GM12801 (cell line): ENCODE data around the gene ALDOC.

Source experiments
- CTCF ChIP-seq: IDR thresholded peaks from one replicate; pipeline ENCODE4 v1.5.1; 2011; ENCODE audit warnings: control low read depth; ENCODE audit not compliant: insufficient read length; ENCODE audit errors: extremely low read depth

ALDOC gene

GRCh38 chr17:28598799-28599310 lies 22.2 kb upstream of the ALDOC start, which contains the start of gene SPAG5:
Gene SPAG5, minus strand, starts transcription at chr17:28599025. Its CDS starts 79 bp downstream, at chr17:28598946.
- TF ChIP-seq CTCF = no peak

- TF ChIP-seq CTCF = no peak
Observed at GRCh38 chr17:28598389-28598788, 21.7 kb upstream of the ALDOC start.

- TF ChIP-seq CTCF = no peak
Observed at GRCh38 chr17:28597606-28598383, 21.1 kb upstream of the ALDOC start.

- TF ChIP-seq CTCF = no peak
Observed at GRCh38 chr17:28592260-28592659, 15.6 kb upstream of the ALDOC start.

GRCh38 chr17:28585851-28586250 lies 9.2 kb upstream of the ALDOC start:
- no peak for TF ChIP-seq CTCF

- TF ChIP-seq CTCF = no peak
Observed at GRCh38 chr17:28584434-28584833, 7.7 kb upstream of the ALDOC start.

GRCh38 chr17:28582513-28582912 lies 5.8 kb upstream of the ALDOC start:
- no peak for TF ChIP-seq CTCF
